ENCODE measurements around the gene PQBP1. TPM values are rescaled to one million over a fixed set of nuclear protein-coding genes. Genes with fewer than 3 reads are reported as not detected.

PQBP1 gene
- total RNA-seq, 4 donors from 2014 or later: 47.8 to 79.8 (median 69.4) TPM

- WGBS, 2 donors (ENCODE audit: low coverage in 1 of 2): 33% methylated on average over 1 of the region's 1 CpG; no CpG with 5 or more reads in 1 of the 2 donors
- TF ChIP-seq POLR2AphosphoS5 (IDR thresholded peaks at IDR 0.05): no peak
- TF ChIP-seq POLR2A (IDR thresholded peaks at IDR 0.05): no peak
- no peak for TF ChIP-seq CTCF (IDR thresholded peaks at IDR 0.05)
- no peak for TF ChIP-seq EP300 (IDR thresholded peaks at IDR 0.05)
- Histone ChIP-seq H3K4me1 (peaks cover 0 to 30% (median 0%) of the 10 kb centered on the region in 3 donors), H3K4me3 (no peak overlapping the region), H3K27ac (no peak overlapping the region), H3K9me3 (no peaks in the 10 kb centered on the region), H3K27me3 (no peaks in the 10 kb centered on the region), H3K36me3 (peaks cover 0 to 56% of the 10 kb centered on the region in 2 donors)
- no peak for ATAC-seq
Measured at GRCh38 chrX:48935301-48935670, 37.6 kb downstream of the PQBP1 start.

GRCh38 chrX:48936429-48937053 is 38.8 kb downstream of the PQBP1 start:
- ATAC-seq: peak; percentile 10
- WGBS, 2 donors (ENCODE audit: low coverage in 1 of 2): 92% methylated on average over 2 of the region's 8 CpGs; no CpG with 5 or more reads in 1 of the 2 donors
- Histone ChIP-seq H3K4me3 (no peak overlapping the region), H3K27me3 (no peaks in the 10 kb centered on the region), H3K27ac (peak overlapping the region in 2 of 4 donors; percentile 6 to 45), H3K9me3 (no peaks in the 10 kb centered on the region), H3K4me1 (peaks cover 0 to 43% (median 0%) of the 10 kb centered on the region in 3 donors), H3K36me3 (peaks cover 0 to 49% of the 10 kb centered on the region in 2 donors)
- no peak for TF ChIP-seq POLR2A (IDR thresholded peaks at IDR 0.05)
- no peak for TF ChIP-seq POLR2AphosphoS5 (IDR thresholded peaks at IDR 0.05)
- TF ChIP-seq CTCF (IDR thresholded peaks at IDR 0.05): no peak
- no peak for TF ChIP-seq EP300 (IDR thresholded peaks at IDR 0.05)

- no peak for TF ChIP-seq CTCF (IDR thresholded peaks at IDR 0.05)
- no peak for TF ChIP-seq POLR2A (IDR thresholded peaks at IDR 0.05)
- no peak for TF ChIP-seq EP300 (IDR thresholded peaks at IDR 0.05)
- TF ChIP-seq POLR2AphosphoS5 (IDR thresholded peaks at IDR 0.05): no peak
- peak; percentile 23 for ATAC-seq
- no peak overlapping the region for H3K4me3 ChIP-seq
- no peaks in the 10 kb centered on the region for H3K9me3 ChIP-seq
- peaks cover 0 to 42% of the 10 kb centered on the region in 2 donors for H3K36me3 ChIP-seq
- WGBS, 2 donors (ENCODE audit: low coverage in 1 of 2): 27 to 31% methylated on average over 2 to 4 of the region's 9 CpGs
- H3K27me3 ChIP-seq: no peaks in the 10 kb centered on the region
- peaks cover 0 to 45% (median 0%) of the 10 kb centered on the region in 3 donors for H3K4me1 ChIP-seq
- peak overlapping the region in 2 of 4 donors; percentile 27 to 45 for H3K27ac ChIP-seq
Measured at GRCh38 chrX:48937054-48937907, 39.6 kb downstream of the PQBP1 start.

- peaks cover 0 to 39% of the 10 kb centered on the region in 2 donors for H3K36me3 ChIP-seq
- H3K9me3 ChIP-seq: no peaks in the 10 kb centered on the region
- no peaks in the 10 kb centered on the region for H3K27me3 ChIP-seq
- WGBS, 2 donors (ENCODE audit: low coverage in 1 of 2): 60% methylated on average over 1 of the region's 1 CpG; no CpG with 5 or more reads in 1 of the 2 donors
- H3K4me1 ChIP-seq: peaks cover 0 to 45% (median 0%) of the 10 kb centered on the region in 3 donors
- ATAC-seq: no peak
- no peak overlapping the region for H3K4me3 ChIP-seq
- no peak for TF ChIP-seq CTCF (IDR thresholded peaks at IDR 0.05)
- TF ChIP-seq EP300 (IDR thresholded peaks at IDR 0.05): no peak
- TF ChIP-seq POLR2AphosphoS5 (IDR thresholded peaks at IDR 0.05): no peak
- no peak for TF ChIP-seq POLR2A (IDR thresholded peaks at IDR 0.05)
- H3K27ac ChIP-seq: peak overlapping the region in 1 of 4 donors; percentile 6
Measured at GRCh38 chrX:48938721-48939425, 41.1 kb downstream of the PQBP1 start.

Data from gastroesophageal sphincter (tissue), 4 donors.